ENCODE measurements around the gene CLEC5A.

DNA sequence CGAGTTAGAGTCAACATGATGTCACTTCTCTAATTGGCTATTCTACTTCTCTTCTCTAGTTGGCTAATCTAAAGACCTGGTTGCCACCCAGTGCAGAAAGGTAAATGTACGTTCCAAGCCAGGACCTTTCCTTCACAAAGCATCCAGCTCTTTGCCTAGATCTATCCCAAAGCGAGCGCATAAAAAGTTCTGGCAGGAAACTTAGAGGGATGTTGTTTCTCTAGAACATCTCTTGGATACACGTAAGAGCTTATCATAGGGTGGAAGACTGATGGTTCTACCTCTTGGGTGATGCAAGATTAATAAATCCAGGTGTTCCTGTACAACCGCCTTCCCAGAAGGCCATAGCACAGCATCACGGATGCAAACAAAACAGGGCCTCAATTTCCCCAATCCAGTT lies 26.9 kb upstream of the CLEC5A start, which contains the start of gene TAS2R38:
- TF ChIP-seq, protein P1, sequence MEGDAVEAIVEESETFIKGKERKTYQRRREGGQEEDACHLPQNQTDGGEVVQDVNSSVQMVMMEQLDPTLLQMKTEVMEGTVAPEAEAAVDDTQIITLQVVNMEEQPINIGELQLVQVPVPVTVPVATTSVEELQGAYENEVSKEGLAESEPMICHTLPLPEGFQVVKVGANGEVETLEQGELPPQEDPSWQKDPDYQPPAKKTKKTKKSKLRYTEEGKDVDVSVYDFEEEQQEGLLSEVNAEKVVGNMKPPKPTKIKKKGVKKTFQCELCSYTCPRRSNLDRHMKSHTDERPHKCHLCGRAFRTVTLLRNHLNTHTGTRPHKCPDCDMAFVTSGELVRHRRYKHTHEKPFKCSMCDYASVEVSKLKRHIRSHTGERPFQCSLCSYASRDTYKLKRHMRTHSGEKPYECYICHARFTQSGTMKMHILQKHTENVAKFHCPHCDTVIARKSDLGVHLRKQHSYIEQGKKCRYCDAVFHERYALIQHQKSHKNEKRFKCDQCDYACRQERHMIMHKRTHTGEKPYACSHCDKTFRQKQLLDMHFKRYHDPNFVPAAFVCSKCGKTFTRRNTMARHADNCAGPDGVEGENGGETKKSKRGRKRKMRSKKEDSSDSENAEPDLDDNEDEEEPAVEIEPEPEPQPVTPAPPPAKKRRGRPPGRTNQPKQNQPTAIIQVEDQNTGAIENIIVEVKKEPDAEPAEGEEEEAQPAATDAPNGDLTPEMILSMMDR (IDR thresholded peaks at IDR 0.05; ENCODE audit: poor library complexity), result no peak
- no peak for TF ChIP-seq EZH2phosphoT487 (IDR thresholded peaks at IDR 0.05; ENCODE audit: low read depth, severe bottlenecking, unreplicated experiment)
